Erythroblast (primary cell): Measurements from ENCODE around the gene LIX1L.

Experiments
- DNase-seq, 2 experiments: peaks; one replicate each; lab custom pipeline; 2025; lab: John Stamatoyannopoulos, UW
- GATA1 ChIP-seq: IDR thresholded peaks from 2 replicates; pipeline ENCODE4 v1.6.1; 2011; ENCODE audit warnings: low read depth, mild to moderate bottlenecking, control low read depth, low read length, moderate library complexity
- POLR2A ChIP-seq: IDR thresholded peaks from 2 replicates; pipeline ENCODE4 v1.6.1; 2011; ENCODE audit warnings: mild to moderate bottlenecking, low read length

Gene LIX1L

GRCh38 chr1:145992502-145992936 lies 34.7 kb upstream of the LIX1L start:
- TF ChIP-seq GATA1 (no peak), POLR2A (peak; percentile 23)
- DNase-seq = peak in 1 of 2 experiments; percentile 29

GRCh38 chr1:145991735-145992412 lies 34.1 kb upstream of the LIX1L start:
- TF ChIP-seq GATA1 (no peak), POLR2A (peak; percentile 82)
- no peak for DNase-seq

- TF ChIP-seq POLR2A (no peak), GATA1 (no peak)
- DNase-seq = peak; percentile 17 to 25
These were observed 32.5 kb upstream of the LIX1L start for GRCh38 chr1:145990249-145990855.

- TF ChIP-seq POLR2A (no peak), GATA1 (no peak)
- no peak for DNase-seq
These were observed 31.0 kb upstream of the LIX1L start for GRCh38 chr1:145988773-145989172.

GRCh38 chr1:145987926-145988325 lies 30.1 kb upstream of the LIX1L start:
- DNase-seq = no peak
- TF ChIP-seq GATA1 = no peak
- no peak for TF ChIP-seq POLR2A

- no peak for TF ChIP-seq GATA1
- TF ChIP-seq POLR2A = no peak
- no peak for DNase-seq
These were observed 28.7 kb upstream of the LIX1L start for GRCh38 chr1:145986551-145986950.

GRCh38 chr1:145985502-145986439 lies 28.0 kb upstream of the LIX1L start:
- DNase-seq = peak in 1 of 2 experiments; percentile 54
- TF ChIP-seq POLR2A = no peak
- TF ChIP-seq GATA1 = no peak

- TF ChIP-seq GATA1 (no peak), POLR2A (no peak)
- DNase-seq = no peak
These were observed 27.3 kb upstream of the LIX1L start for GRCh38 chr1:145985129-145985501.

GRCh38 chr1:145983960-145984830 lies 26.4 kb upstream of the LIX1L start:
- no peak for DNase-seq

GRCh38 chr1:145983206-145983675 lies 25.4 kb upstream of the LIX1L start:
- no peak for DNase-seq

More at GRCh38 chr1:145983960-145984830, 26.4 kb upstream of the LIX1L start:
- TF ChIP-seq POLR2A = no peak
- no peak for TF ChIP-seq GATA1

GRCh38 chr1:145982010-145982723 lies 24.4 kb upstream of the LIX1L start:
- DNase-seq = no peak
- TF ChIP-seq POLR2A (no peak), GATA1 (no peak)

More at GRCh38 chr1:145983206-145983675, 25.4 kb upstream of the LIX1L start:
- TF ChIP-seq POLR2A = no peak
- no peak for TF ChIP-seq GATA1

- TF ChIP-seq POLR2A = no peak
- no peak for TF ChIP-seq GATA1
- no peak for DNase-seq
These were observed 22.7 kb upstream of the LIX1L start for GRCh38 chr1:145980457-145980994.
